ENCODE results near the gene BCL2. TPM values are rescaled to one million over a fixed set of nuclear protein-coding genes. Genes with fewer than 3 reads are reported as not detected.

Gene BCL2
- total RNA-seq, 4 donors from 2014 or later: 25.2 to 39.0 (median 36.1) TPM

DNA sequence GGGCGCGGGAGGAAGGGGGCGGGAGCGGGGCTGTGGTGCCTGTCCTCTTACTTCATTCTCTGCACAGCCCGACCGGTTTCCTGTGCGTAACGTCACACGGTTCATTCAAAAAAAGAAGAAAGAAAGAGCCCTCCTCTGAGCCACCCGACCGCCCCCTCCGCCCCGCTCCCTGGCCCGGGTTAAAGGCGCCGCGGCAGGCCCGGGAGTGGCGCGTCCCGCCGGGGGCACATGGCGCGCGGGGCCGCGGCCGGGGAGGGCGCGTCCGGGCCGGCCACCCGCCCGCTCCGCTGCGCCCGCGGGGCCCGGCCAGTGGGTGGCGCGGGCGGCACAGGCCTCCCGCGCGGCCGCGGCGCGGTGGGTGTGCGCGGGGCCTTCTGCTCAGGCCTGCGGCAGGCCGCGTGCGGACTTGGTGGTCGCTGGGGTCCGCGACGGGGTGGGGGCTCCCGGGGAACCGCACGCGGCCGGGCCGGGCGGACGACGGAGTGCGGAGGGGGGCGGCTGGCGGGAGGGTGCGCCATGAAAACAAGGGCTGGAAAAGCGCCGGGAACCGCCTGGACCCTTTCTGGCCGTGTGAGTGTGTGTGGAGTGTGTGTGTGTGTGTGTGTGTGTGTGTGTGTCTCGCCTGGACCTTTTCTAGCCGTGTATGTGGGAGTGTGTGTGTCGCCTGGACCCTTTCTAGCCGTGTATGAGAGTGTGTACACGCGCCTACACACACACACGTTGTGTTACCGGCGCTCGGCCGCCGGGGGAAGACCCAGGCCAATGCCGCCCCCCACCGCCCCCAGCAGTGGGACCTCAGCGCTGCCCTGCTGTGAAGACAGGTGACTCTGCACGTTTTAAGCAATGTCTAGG is 780 bp upstream of the BCL2 start:
- intact Hi-C loops (cut with DNase I): loop anchor here (2.0 kb wide), 1 partner anchor 62 kb away; no protein-coding TSS in a partner anchor
- WGBS: 5% methylated on average over 27 of the region's 92 CpGs
- H3K4me3 ChIP-seq: peak overlapping the region; percentile 69 to 92 (median 78)
- no peaks in the 10 kb centered on the region for H3K36me3 ChIP-seq
- no peaks in the 10 kb centered on the region for H3K9me3 ChIP-seq
- peak overlapping the region; percentile 88 to 93 (median 92) for H3K27ac ChIP-seq (replicated peaks in 1 of 4)
- peak; percentile 94 for DNase-seq (ENCODE audit: extremely low spot score)
- TF ChIP-seq POLR2A (IDR thresholded peaks at IDR 0.05; ENCODE audit: low read depth) (no peak), POLR2AphosphoS5 (IDR thresholded peaks at IDR 0.05) (peak in 1 of 2 donors; percentile 7)
- TF ChIP-seq, protein P1, sequence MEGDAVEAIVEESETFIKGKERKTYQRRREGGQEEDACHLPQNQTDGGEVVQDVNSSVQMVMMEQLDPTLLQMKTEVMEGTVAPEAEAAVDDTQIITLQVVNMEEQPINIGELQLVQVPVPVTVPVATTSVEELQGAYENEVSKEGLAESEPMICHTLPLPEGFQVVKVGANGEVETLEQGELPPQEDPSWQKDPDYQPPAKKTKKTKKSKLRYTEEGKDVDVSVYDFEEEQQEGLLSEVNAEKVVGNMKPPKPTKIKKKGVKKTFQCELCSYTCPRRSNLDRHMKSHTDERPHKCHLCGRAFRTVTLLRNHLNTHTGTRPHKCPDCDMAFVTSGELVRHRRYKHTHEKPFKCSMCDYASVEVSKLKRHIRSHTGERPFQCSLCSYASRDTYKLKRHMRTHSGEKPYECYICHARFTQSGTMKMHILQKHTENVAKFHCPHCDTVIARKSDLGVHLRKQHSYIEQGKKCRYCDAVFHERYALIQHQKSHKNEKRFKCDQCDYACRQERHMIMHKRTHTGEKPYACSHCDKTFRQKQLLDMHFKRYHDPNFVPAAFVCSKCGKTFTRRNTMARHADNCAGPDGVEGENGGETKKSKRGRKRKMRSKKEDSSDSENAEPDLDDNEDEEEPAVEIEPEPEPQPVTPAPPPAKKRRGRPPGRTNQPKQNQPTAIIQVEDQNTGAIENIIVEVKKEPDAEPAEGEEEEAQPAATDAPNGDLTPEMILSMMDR (IDR thresholded peaks at IDR 0.05): peak in 1 of 3 experiments; percentile 14
- peaks cover 0 to 4% (median 0%) of the 10 kb centered on the region in 4 donors for H3K27me3 ChIP-seq
- peaks cover 15 to 60% (median 48%) of the 10 kb centered on the region in 4 donors for H3K4me1 ChIP-seq

DNA sequence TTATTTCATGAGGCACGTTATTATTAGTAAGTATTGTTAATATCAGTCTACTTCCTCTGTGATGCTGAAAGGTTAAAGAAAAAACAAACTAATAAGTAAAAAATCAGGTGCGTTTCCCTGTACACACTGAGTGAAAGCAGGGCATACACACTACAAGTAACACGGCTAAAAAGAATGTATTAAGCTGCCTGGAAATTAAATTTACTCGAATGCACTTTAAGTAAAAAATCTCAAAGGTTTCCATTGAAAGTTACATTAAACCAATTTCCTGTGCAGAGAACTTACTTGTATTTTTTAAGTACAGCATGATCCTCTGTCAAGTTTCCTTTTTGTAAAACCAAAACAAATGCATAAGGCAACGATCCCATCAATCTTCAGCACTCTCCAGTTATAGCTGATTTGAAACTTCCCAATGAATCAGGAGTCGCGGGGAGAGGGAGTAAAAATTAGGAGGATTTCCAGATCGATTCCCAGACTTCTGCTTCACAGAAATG is 633 bp downstream of the BCL2 start:
- TF ChIP-seq POLR2A (IDR thresholded peaks at IDR 0.05; ENCODE audit: low read depth): no peak
- no peak for TF ChIP-seq POLR2AphosphoS5 (IDR thresholded peaks at IDR 0.05)
- TF ChIP-seq, protein P1 (IDR thresholded peaks at IDR 0.05): no peak
- no peak for TF ChIP-seq EP300 (IDR thresholded peaks at IDR 0.05)

DNA sequence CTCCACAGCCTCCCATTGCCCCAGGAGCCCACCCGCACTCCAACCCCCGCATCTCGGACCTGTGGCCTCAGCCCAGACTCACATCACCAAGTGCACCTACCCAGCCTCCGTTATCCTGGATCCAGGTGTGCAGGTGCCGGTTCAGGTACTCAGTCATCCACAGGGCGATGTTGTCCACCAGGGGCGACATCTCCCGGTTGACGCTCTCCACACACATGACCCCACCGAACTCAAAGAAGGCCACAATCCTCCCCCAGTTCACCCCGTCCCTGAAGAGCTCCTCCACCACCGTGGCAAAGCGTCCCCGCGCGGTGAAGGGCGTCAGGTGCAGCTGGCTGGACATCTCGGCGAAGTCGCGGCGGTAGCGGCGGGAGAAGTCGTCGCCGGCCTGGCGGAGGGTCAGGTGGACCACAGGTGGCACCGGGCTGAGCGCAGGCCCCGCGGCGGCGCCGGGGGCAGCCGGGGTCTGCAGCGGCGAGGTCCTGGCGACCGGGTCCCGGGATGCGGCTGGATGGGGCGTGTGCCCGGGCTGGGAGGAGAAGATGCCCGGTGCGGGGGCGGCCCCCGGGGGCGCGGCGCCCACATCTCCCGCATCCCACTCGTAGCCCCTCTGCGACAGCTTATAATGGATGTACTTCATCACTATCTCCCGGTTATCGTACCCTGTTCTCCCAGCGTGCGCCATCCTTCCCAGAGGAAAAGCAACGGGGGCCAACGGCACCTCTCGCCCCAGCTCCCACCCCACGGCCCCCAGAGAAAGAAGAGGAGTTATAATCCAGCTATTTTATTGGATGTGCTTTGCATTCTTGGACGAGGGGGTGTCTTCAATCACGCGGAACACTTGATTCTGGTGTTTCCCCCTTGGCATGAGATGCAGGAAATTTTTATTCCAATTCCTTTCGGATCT is 1.3 kb downstream of the BCL2 start:
- 4% methylated on average over 26 of the region's 66 CpGs for WGBS

More for the DNA sequence above, 633 bp downstream of the BCL2 start:
- Histone ChIP-seq H3K36me3 (no peaks in the 10 kb centered on the region), H3K4me3 (peak overlapping the region; percentile 69 to 92 (median 78)), H3K4me1 (peaks cover 15 to 73% (median 62%) of the 10 kb centered on the region in 4 donors), H3K9me3 (no peaks in the 10 kb centered on the region), H3K27ac (replicated peaks in 1 of 4) (peak overlapping the region; percentile 88 to 93 (median 92)), H3K27me3 (peaks cover 0 to 4% (median 0%) of the 10 kb centered on the region in 4 donors)
- DNase-seq (ENCODE audit: extremely low spot score): no peak
- intact Hi-C loops (cut with DNase I): loop anchor here (5.0 kb wide), 2 partner anchors 82 to 162 kb away; no protein-coding TSS in a partner anchor
- 0% methylated on average over 8 of the region's 8 CpGs for WGBS

DNA sequence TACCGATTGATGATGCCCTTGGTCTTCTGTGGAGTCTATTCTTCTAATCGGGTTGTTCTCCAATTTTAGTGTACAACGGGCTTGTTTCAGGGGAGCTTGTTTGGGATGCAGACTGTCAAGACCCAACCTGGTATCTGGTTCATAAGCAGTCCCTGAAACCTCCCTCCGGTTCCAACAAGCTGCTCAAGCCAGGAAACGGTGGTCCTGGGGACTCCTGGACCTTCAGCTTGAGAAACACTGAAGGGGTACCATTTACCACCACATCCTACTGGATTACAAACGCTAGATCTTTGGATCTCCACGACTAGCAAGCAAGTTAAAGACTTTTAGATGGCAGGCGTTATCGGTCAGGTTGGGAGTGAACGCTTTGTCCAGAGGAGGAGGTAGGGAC is 2.0 kb downstream of the BCL2 start:
- peak overlapping the region; percentile 88 to 93 (median 92) for H3K27ac ChIP-seq (replicated peaks in 1 of 4)
- intact Hi-C loops (cut with DNase I): loop anchor here (5.0 kb wide), 2 partner anchors 80 to 160 kb away; no protein-coding TSS in a partner anchor
- no peak for DNase-seq (ENCODE audit: extremely low spot score)
- peaks cover 11 to 82% (median 72%) of the 10 kb centered on the region in 4 donors for H3K4me1 ChIP-seq
- H3K27me3 ChIP-seq: peaks cover 0 to 4% (median 0%) of the 10 kb centered on the region in 4 donors
- no peak for TF ChIP-seq POLR2A (IDR thresholded peaks at IDR 0.05; ENCODE audit: low read depth)
- no peak for TF ChIP-seq POLR2AphosphoS5 (IDR thresholded peaks at IDR 0.05)
- TF ChIP-seq, protein P1 (IDR thresholded peaks at IDR 0.05): no peak
- no peak for TF ChIP-seq EP300 (IDR thresholded peaks at IDR 0.05)
- no peaks in the 10 kb centered on the region for H3K36me3 ChIP-seq
- peak overlapping the region; percentile 69 to 92 (median 78) for H3K4me3 ChIP-seq
- 62% methylated on average over 10 of the region's 10 CpGs for WGBS
- no peaks in the 10 kb centered on the region for H3K9me3 ChIP-seq

More for the DNA sequence above, 1.3 kb downstream of the BCL2 start:
- H3K36me3 ChIP-seq: no peaks in the 10 kb centered on the region
- H3K4me1 ChIP-seq: peaks cover 15 to 80% (median 69%) of the 10 kb centered on the region in 4 donors
- no peak for DNase-seq (ENCODE audit: extremely low spot score)
- intact Hi-C loops (cut with DNase I): loop anchor here (5.0 kb wide), 2 partner anchors 81 to 161 kb away; no protein-coding TSS in a partner anchor
- H3K4me3 ChIP-seq: peak overlapping the region; percentile 69 to 92 (median 78)
- TF ChIP-seq POLR2A (IDR thresholded peaks at IDR 0.05; ENCODE audit: low read depth): no peak
- TF ChIP-seq EP300 (IDR thresholded peaks at IDR 0.05): no peak
- TF ChIP-seq, protein P1 (IDR thresholded peaks at IDR 0.05): peak; percentile 82 to 88 (median 87)
- peak; percentile 60 to 63 for TF ChIP-seq POLR2AphosphoS5 (IDR thresholded peaks at IDR 0.05)
- peak overlapping the region; percentile 88 to 93 (median 92) for H3K27ac ChIP-seq (replicated peaks in 1 of 4)
- H3K9me3 ChIP-seq: no peaks in the 10 kb centered on the region
- peaks cover 0 to 4% (median 0%) of the 10 kb centered on the region in 4 donors for H3K27me3 ChIP-seq
